A549 (cell line): Measurements from ENCODE around the gene SOCS4. TPM values are rescaled to one million over a fixed set of nuclear protein-coding genes. Genes with fewer than 3 reads are reported as not detected.

Source experiments
- ATAC-seq, 2 experiments: fragments of 200-7000 bp in 1 of 2; fragments of >200 bp in 1 of 2; cut with Nextera tagmentation in 1 of 2; cut with Tn5 transposase in 1 of 2; 3 replicates each; pipeline versions ENCODE4 v1.8.0 to v1.9.1; 2018 to 2020; ENCODE audit warnings: mild to moderate bottlenecking in 1 of 2, moderate library complexity in 1 of 2
- CTCF ChIA-PET: fragments of 300-600 bp; sonication (Branson Sonifier 250); formaldehyde crosslinking; extraction: SDS; loops from one replicate; lab custom pipeline; 2021; ENCODE audit warnings: antibody characterized with exemption, inconsistent platforms; lab: Yijun Ruan, JAX
- POLR2A ChIA-PET: fragments of 350-600 bp; formaldehyde crosslinking; extraction: SDS; loops from one replicate; lab custom pipeline; 2021; ENCODE audit warnings: antibody characterized with exemption, inconsistent platforms; lab: Yijun Ruan, JAX
- DNase-seq, 2 experiments: peaks; one replicate each; pipeline versions ENCODE4 v3.0.0 to v3.0.0-alpha.2; 2011 to 2016; ENCODE audit warnings: low read depth in 1 of 2, low spot score in 1 of 2
- FAIRE-seq: peaks from 2 replicates; lab custom pipeline; 2011; peaks lifted over from hg19 to GRCh38; lab: Jason Lieb, UNC
- H3K27ac ChIP-seq, 2 experiments: fragments of >200 bp; sonication (Bioruptor Twin); formaldehyde crosslinking; 3 replicates each; pipeline ENCODE4 v1.5.1; 2016 to 2017
- H3K4me1 ChIP-seq: fragments of >200 bp; sonication (Bioruptor Twin); formaldehyde crosslinking; 3 replicates; pipeline ENCODE4 v1.6.1; 2016
- H3K4me2 ChIP-seq: fragments of >200 bp; sonication (Bioruptor Twin); formaldehyde crosslinking; 3 replicates; pipeline ENCODE4 v1.6.1; 2016
- H3K4me3 ChIP-seq: fragments of >200 bp; sonication (Bioruptor Twin); formaldehyde crosslinking; 3 replicates; pipeline ENCODE4 v1.5.1; 2016
- H3K9me3 ChIP-seq: fragments of >200 bp; sonication (Bioruptor Twin); formaldehyde crosslinking; 3 replicates; pipeline ENCODE4 v1.6.1; 2016
- BHLHE40 ChIP-seq: IDR thresholded peaks from 2 replicates; pipeline ENCODE4 v1.6.1; 2012; ENCODE audit warnings: low read depth, low read length, inconsistent platforms
- CBX2 ChIP-seq: fragments of 200-600 bp; sonication (generic); IDR thresholded peaks from 2 replicates; pipeline ENCODE4 v1.6.1; 2016; ENCODE audit warnings: low read depth, mild to moderate bottlenecking, borderline replicate concordance
- CBX8 ChIP-seq: fragments of 200-600 bp; sonication (generic); IDR thresholded peaks from 2 replicates; pipeline ENCODE4 v1.6.1; 2016
- E2F6 ChIP-seq: IDR thresholded peaks from 2 replicates; pipeline ENCODE4 v1.6.1; 2012; ENCODE audit warnings: low read depth, borderline replicate concordance
- EHMT2 ChIP-seq: fragments of 200-600 bp; sonication (generic); IDR thresholded peaks from 2 replicates; pipeline ENCODE4 v1.6.1; 2016; ENCODE audit warnings: antibody characterized with exemption, low read depth, mild to moderate bottlenecking, moderate library complexity
- ESRRA ChIP-seq: fragments of 150-350 bp; IDR thresholded peaks from 2 replicates; pipeline ENCODE4 v1.6.1; 2014; ENCODE audit warnings: mild to moderate bottlenecking, low read length, borderline replicate concordance
- FOSL2 ChIP-seq, 2 experiments: fragments of 450-650 bp in 1 of 2; fragments of >200 bp in 1 of 2; sonication (Bioruptor Twin) in 1 of 2; formaldehyde crosslinking; IDR thresholded peaks; 2 replicates each; pipeline versions ENCODE4 v1.5.0 to v1.6.1; 2016 to 2020; ENCODE audit warnings: mild to moderate bottlenecking in 1 of 2, moderate library complexity in 1 of 2
- GATA3 ChIP-seq: IDR thresholded peaks from 2 replicates; pipeline ENCODE4 v1.6.1; 2012; ENCODE audit warnings: borderline replicate concordance
- HDAC2 ChIP-seq: fragments of 200-600 bp; sonication (generic); IDR thresholded peaks from 2 replicates; pipeline ENCODE4 v1.6.1; 2016
- HEYL ChIP-seq: fragments of 250-450 bp; sonication (Bioruptor Pico); IDR thresholded peaks from 2 replicates; pipeline ENCODE4 v1.8.0; 2021; ENCODE audit warnings: mild to moderate bottlenecking, moderate library complexity
- HOXA7 ChIP-seq: fragments of 250-450 bp; sonication (Bioruptor Pico); IDR thresholded peaks from 2 replicates; pipeline ENCODE4 v1.5.0; 2020; ENCODE audit warnings: mild to moderate bottlenecking, moderate library complexity
- HOXB13 ChIP-seq: fragments of 250-450 bp; sonication (Bioruptor Pico); IDR thresholded peaks from 2 replicates; pipeline ENCODE4 v1.5.0; 2020; ENCODE audit warnings: low read depth, mild to moderate bottlenecking, moderate library complexity
- JUNB ChIP-seq: fragments of >200 bp; sonication (Bioruptor Twin); formaldehyde crosslinking; IDR thresholded peaks from 2 replicates; pipeline ENCODE4 v1.6.1; 2016
- MAFK ChIP-seq: fragments of 450-650 bp; IDR thresholded peaks from 2 replicates; pipeline ENCODE4 v1.6.1; 2014; ENCODE audit not compliant: partially characterized antibody
- NFE2L2 ChIP-seq: fragments of 150-350 bp; conservative IDR thresholded peaks from 2 replicates; pipeline ENCODE4 v1.6.1; 2014; ENCODE audit warnings: low read length
- NR3C1 ChIP-seq: fragments of >200 bp; sonication (Bioruptor Twin); formaldehyde crosslinking; IDR thresholded peaks from 3 replicates; pipeline ENCODE4 v1.6.1; 2017
- PHF8 ChIP-seq: fragments of 200-600 bp; sonication (generic); IDR thresholded peaks from 2 replicates; pipeline ENCODE4 v1.6.1; 2016; ENCODE audit warnings: low read depth, mild to moderate bottlenecking, antibody characterized with exemption, moderate library complexity, borderline replicate concordance
- POLR2A ChIP-seq: IDR thresholded peaks from 2 replicates; pipeline ENCODE4 v1.6.1; 2012; ENCODE audit warnings: mild to moderate bottlenecking, low read length
- POLR2AphosphoS2 ChIP-seq: conservative IDR thresholded peaks from 2 replicates; pipeline ENCODE4 v1.6.1; 2012; ENCODE audit warnings: low read length, improper control_type of control experiment, inconsistent platforms
- RARB ChIP-seq: fragments of 250-450 bp; sonication (Bioruptor Pico); IDR thresholded peaks from 2 replicates; pipeline ENCODE4 v1.8.0; 2021; ENCODE audit warnings: mild to moderate bottlenecking, moderate library complexity
- RFX5 ChIP-seq: fragments of 450-650 bp; IDR thresholded peaks from 2 replicates; pipeline ENCODE4 v1.7.1; 2014; ENCODE audit warnings: antibody characterized with exemption, mild to moderate bottlenecking, moderate library complexity
- RNF2 ChIP-seq: fragments of 200-600 bp; sonication (generic); IDR thresholded peaks from 2 replicates; pipeline ENCODE4 v1.6.1; 2016; ENCODE audit warnings: low read depth, mild to moderate bottlenecking, antibody characterized with exemption, moderate library complexity, borderline replicate concordance
- SMC3 ChIP-seq: fragments of >200 bp; sonication (Bioruptor Twin); formaldehyde crosslinking; IDR thresholded peaks from 3 replicates; pipeline ENCODE4 v1.6.1; 2018; ENCODE audit warnings: inconsistent platforms
- SREBF2 ChIP-seq: fragments of 450-650 bp; IDR thresholded peaks from 2 replicates; pipeline ENCODE4 v1.6.1; 2014; ENCODE audit warnings: mild to moderate bottlenecking, moderate library complexity
- ZC3H11A ChIP-seq: fragments of 450-650 bp; IDR thresholded peaks from 2 replicates; pipeline ENCODE4 v1.6.1; 2014; ENCODE audit warnings: antibody characterized with exemption, mild to moderate bottlenecking
- ZSCAN20 ChIP-seq: fragments of 250-450 bp; sonication (Bioruptor Pico); IDR thresholded peaks from 2 replicates; pipeline ENCODE4 v1.8.0; 2022; ENCODE audit warnings: mild to moderate bottlenecking, moderate library complexity
- WGBS: methylation state at CpG from one replicate; pipeline ENCODE4 v1.1.6; 2017; ENCODE audit errors: missing lambda C conversion rate; 5-methylcytosine and 5-hydroxymethylcytosine counted together
- polyA plus RNA-seq, 4 experiments: library from polyadenylated mRNA; depleted of rRNA in 3 of 4; stranded (reverse); fragments of >200 nt; fragmentation: RNase III in 1 of 4; extraction: RNeasy Plus Mini Kit Qiagen cat#74134 plus additional on column Dnase treatment in 1 of 4; gene quantifications; 2 replicates in 3 of 4; 3 replicates in 1 of 4; pipeline ENCODE4 v1.2.3, GENCODE V29; 2011 to 2017
- TF ChIP-seq, protein P1 (sequence below): fragments of 450-650 bp; IDR thresholded peaks from 2 replicates; pipeline ENCODE4 v1.6.1; 2014; ENCODE audit warnings: antibody characterized with exemption
- TF ChIP-seq, protein P2 (sequence below): fragments of 150-350 bp; IDR thresholded peaks from 2 replicates; pipeline ENCODE4 v1.6.1; 2014; ENCODE audit warnings: low read depth, mild to moderate bottlenecking, low read length
- TF ChIP-seq, protein P3 (sequence below): fragments of >200 bp; sonication (Bioruptor Twin); formaldehyde crosslinking; IDR thresholded peaks from 2 replicates; pipeline ENCODE4 v1.6.1; 2016
- TF ChIP-seq, protein P4 (sequence below): fragments of >200 bp; sonication (Bioruptor Twin); formaldehyde crosslinking; IDR thresholded peaks from 3 replicates; pipeline ENCODE4 v1.6.1; 2016

Gene SOCS4
- polyA plus RNA-seq, 2 of the 4 experiments (the other 2 are of a cell fraction): 15.9 to 20.7 TPM

DNA sequence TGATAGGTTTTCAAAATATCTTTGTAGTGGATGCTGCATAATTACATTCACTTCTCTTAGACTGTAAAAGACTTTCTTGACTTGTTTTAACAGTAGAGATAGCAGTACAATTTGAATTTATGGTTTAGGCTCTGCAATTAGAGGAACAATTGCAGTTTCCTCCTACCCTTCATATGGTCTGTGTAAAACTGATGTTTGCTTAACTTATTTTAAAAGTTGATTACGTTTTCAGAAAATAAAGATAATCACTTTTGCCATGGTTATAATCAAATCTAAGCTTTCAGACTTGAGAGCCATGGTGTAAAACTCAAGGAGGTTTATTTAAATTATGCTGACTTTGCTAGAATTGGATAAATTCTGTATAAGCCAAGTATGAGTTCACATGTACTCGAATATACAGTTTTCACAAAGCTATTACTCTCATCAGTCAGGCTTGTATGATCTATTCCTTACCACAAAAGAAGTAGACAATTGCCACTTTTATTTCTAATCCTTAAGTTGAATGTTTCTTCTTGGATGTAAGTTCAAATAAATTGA lies 21.9 kb downstream of the SOCS4 start:
- peaks cover 20% of the 10 kb centered on the region for H3K4me1 ChIP-seq
- DNase-seq: no peak
- H3K27ac ChIP-seq: no peak overlapping the region
- whole genome bisulfite sequencing: 74% methylated on average over 2 of the region's 2 CpGs
- ChIA-PET CTCF (interaction anchor here (0.7 kb wide), 1 partner anchor 19 kb away, joined by 3 read pairs; no protein-coding TSS in a partner anchor), POLR2A (no interaction called here)
- no peak for ATAC-seq
- H3K4me2 ChIP-seq: no peak overlapping the region
- TF ChIP-seq MAFK: peak; percentile 98
- TF ChIP-seq, protein P1, sequence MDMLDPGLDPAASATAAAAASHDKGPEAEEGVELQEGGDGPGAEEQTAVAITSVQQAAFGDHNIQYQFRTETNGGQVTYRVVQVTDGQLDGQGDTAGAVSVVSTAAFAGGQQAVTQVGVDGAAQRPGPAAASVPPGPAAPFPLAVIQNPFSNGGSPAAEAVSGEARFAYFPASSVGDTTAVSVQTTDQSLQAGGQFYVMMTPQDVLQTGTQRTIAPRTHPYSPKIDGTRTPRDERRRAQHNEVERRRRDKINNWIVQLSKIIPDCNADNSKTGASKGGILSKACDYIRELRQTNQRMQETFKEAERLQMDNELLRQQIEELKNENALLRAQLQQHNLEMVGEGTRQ: no peak
- H3K9me3 ChIP-seq: no peaks in the 10 kb centered on the region
- no peak overlapping the region for H3K4me3 ChIP-seq
- FAIRE-seq: no peak

GRCh38 chr14:55051165-55051422 lies 24.1 kb downstream of the SOCS4 start:
- ATAC-seq: no peak
- Histone ChIP-seq H3K4me2 (peak overlapping the region; percentile 75), H3K4me3 (peak overlapping the region; percentile 95), H3K27ac (peak overlapping the region; percentile 98 to 100), H3K4me1 (peaks cover 29% of the 10 kb centered on the region), H3K9me3 (no peaks in the 10 kb centered on the region)
- DNase-seq: no peak
- CTCF ChIA-PET: interaction anchor here (0.6 to 3.6 kb wide), 34 partner anchors 9 to 162 kb away, joined by 3 to 28 read pairs (median 6); partner anchors contain the start of genes SOCS4 and WDHD1
- 2% methylated on average over 10 of the region's 10 CpGs for WGBS
- POLR2A ChIA-PET: interaction anchor here (0.5 to 1.9 kb wide), 23 partner anchors 8 to 305 kb away, joined by 3 to 43 read pairs (median 6); partner anchors contain the start of genes SOCS4 and WDHD1
- no peak; the same call in 1 of the 2 replicates for TF ChIP-seq PHF8
- peak; percentile 47 for TF ChIP-seq MAFK
- no peak for FAIRE-seq

DNA sequence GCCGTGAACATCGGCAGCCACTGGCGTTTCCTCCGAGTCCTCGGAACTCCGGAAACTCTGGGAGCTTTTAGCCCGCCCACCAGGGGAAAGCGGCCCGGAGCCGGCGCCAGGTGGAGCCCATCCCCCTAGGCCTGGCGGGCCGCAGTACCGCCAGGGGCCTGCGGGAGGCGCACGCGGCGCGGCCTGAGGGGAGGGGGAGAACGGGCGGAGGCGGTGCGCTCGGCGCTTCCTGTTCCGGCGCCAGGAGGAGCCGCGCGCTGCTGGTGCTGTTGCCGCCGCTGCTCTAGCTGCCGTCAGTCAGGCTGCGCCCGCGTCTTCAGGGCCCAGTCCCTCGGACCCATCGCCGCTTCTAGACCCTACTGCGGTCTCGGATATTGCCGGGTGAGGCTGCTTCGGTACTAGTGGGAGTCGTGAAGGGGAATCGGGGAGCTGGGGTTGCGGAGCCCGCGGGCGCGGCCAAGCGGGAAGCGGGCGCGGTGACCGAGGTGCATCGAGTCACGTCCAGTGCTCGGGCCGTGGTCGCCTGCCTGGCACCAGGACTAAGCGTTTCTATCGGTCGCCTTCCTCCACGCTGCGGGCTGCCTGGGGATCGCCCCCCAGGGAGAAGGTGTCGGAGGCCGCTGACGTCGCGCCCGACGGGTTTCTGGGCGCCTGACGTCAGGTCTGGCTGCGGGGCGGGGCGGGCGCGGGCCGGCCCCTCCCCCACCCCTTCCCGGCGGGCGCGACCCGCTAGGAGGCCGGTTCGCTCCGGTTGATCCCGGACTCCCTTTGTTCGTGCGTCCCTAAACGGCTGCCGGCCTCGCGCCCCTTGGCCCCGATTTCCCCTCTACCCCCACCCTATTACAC lies 24.6 kb downstream of the SOCS4 start, which contains the start of gene MAPK1IP1L:
Gene MAPK1IP1L (plus strand): TSS at position 225 of the 846 bp plus-strand sequence. CDS start 10,037 bp downstream, outside the sequence.
- peak; percentile 90 to 91 for DNase-seq
- Histone ChIP-seq H3K4me3 (peak within 1 kb of the TSS; percentile 95), H3K27ac (peak within 1 kb of the TSS; percentile 98 to 100), H3K4me2 (peak within 1 kb of the TSS; percentile 81), H3K9me3 (no peaks in the 10 kb centered on the region), H3K4me1 (peaks cover 29% of the 10 kb centered on the region)
- peak; percentile 95 to 96 for ATAC-seq
- CTCF ChIA-PET: interaction anchor here (0.6 to 3.6 kb wide), 37 partner anchors 9 to 162 kb away, joined by 3 to 28 read pairs (median 5); partner anchors contain the start of genes SOCS4 and WDHD1
- under 1% methylated on average over 19 of the region's 98 CpGs for WGBS
- FAIRE-seq: no peak
- POLR2A ChIA-PET: interaction anchor here (0.5 to 1.9 kb wide), 23 partner anchors 8 to 305 kb away, joined by 3 to 43 read pairs (median 6); partner anchors contain the start of genes SOCS4 and WDHD1
- no peak for TF ChIP-seq GATA3
- TF ChIP-seq RARB (CRISPR knock-in tag): peak; percentile 76
- no peak for TF ChIP-seq HEYL
- peak; percentile 92 for TF ChIP-seq POLR2A
- TF ChIP-seq ZSCAN20: no peak
- no peak; the same call in 1 of the 2 replicates for TF ChIP-seq RFX5
- TF ChIP-seq NFE2L2: no peak
- TF ChIP-seq, protein P2, sequence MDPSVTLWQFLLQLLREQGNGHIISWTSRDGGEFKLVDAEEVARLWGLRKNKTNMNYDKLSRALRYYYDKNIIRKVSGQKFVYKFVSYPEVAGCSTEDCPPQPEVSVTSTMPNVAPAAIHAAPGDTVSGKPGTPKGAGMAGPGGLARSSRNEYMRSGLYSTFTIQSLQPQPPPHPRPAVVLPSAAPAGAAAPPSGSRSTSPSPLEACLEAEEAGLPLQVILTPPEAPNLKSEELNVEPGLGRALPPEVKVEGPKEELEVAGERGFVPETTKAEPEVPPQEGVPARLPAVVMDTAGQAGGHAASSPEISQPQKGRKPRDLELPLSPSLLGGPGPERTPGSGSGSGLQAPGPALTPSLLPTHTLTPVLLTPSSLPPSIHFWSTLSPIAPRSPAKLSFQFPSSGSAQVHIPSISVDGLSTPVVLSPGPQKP: no peak
- no peak for TF ChIP-seq FOSL2 (IDR thresholded peaks at IDR 0.05)
- TF ChIP-seq FOSL2 (CRISPR knock-in tag; IDR thresholded peaks at IDR 0.05): no peak
- 0 out of 2 replicates have a peak, but pooled peaks have one; percentile 74 for TF ChIP-seq E2F6
- TF ChIP-seq NR3C1: no peak
- TF ChIP-seq CBX8: no peak
- TF ChIP-seq ESRRA: no peak; the same call in 1 of the 2 replicates
- TF ChIP-seq, protein P3, sequence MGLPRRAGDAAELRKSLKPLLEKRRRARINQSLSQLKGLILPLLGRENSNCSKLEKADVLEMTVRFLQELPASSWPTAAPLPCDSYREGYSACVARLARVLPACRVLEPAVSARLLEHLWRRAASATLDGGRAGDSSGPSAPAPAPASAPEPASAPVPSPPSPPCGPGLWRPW: no peak
- peak; percentile 45 for TF ChIP-seq SMC3
- TF ChIP-seq RNF2: no peak
- TF ChIP-seq HOXB13 (CRISPR knock-in tag): no peak
- TF ChIP-seq EHMT2: no peak
- TF ChIP-seq ZC3H11A: no peak
- TF ChIP-seq, protein P4, sequence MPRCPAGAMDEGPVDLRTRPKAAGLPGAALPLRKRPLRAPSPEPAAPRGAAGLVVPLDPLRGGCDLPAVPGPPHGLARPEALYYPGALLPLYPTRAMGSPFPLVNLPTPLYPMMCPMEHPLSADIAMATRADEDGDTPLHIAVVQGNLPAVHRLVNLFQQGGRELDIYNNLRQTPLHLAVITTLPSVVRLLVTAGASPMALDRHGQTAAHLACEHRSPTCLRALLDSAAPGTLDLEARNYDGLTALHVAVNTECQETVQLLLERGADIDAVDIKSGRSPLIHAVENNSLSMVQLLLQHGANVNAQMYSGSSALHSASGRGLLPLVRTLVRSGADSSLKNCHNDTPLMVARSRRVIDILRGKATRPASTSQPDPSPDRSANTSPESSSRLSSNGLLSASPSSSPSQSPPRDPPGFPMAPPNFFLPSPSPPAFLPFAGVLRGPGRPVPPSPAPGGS: peak; percentile 93
- TF ChIP-seq MAFK: no peak
- no peak for TF ChIP-seq BHLHE40
- TF ChIP-seq POLR2AphosphoS2: no peak; the same call in 1 of the 2 replicates
- no peak for TF ChIP-seq HDAC2
- no peak for TF ChIP-seq JUNB
- no peak for TF ChIP-seq CBX2
- no peak for TF ChIP-seq HOXA7 (CRISPR knock-in tag)
- no peak for TF ChIP-seq SREBF2
